AG09309 (cell line): ENCODE results near the gene ITGBL1.

Source experiments
- DNase-seq: peaks from one replicate; pipeline ENCODE4 v3.0.0-alpha.2; 2010; ENCODE audit warnings: low read depth
- H3K4me3 ChIP-seq: 2 replicates; pipeline ENCODE4 v1.5.1; 2011; ENCODE audit warnings: mild to moderate bottlenecking, low read depth, low read length, moderate library complexity; ENCODE audit not compliant: control insufficient read depth
- TF ChIP-seq, protein P1 (sequence below): IDR thresholded peaks from 2 replicates; pipeline ENCODE4 v1.5.1; 2011; ENCODE audit warnings: mild to moderate bottlenecking, low read depth, low read length, inconsistent platforms; ENCODE audit not compliant: insufficient read depth, control insufficient read depth; ENCODE audit errors: missing control alignments

The ITGBL1 gene

DNA sequence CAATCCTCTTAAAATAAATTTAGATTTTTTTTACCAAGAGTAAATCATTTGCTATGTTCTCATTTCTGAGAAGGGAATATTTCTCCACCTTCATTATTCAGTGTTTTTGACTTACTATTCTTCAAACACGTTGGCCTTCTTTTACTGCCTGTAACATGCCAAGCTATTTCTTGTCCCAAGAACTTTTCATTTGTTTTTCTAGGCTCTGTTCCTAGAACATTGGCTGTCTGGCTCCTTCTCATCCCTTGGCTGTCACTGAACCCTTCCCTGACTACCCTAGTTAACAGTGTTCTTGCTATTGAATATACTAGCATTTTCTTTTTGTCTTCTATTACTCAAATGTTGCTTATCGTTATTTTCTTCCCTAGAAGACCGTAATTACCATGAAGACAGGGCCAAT lies 248.1 kb downstream of the ITGBL1 start:
- TF ChIP-seq, protein P1, sequence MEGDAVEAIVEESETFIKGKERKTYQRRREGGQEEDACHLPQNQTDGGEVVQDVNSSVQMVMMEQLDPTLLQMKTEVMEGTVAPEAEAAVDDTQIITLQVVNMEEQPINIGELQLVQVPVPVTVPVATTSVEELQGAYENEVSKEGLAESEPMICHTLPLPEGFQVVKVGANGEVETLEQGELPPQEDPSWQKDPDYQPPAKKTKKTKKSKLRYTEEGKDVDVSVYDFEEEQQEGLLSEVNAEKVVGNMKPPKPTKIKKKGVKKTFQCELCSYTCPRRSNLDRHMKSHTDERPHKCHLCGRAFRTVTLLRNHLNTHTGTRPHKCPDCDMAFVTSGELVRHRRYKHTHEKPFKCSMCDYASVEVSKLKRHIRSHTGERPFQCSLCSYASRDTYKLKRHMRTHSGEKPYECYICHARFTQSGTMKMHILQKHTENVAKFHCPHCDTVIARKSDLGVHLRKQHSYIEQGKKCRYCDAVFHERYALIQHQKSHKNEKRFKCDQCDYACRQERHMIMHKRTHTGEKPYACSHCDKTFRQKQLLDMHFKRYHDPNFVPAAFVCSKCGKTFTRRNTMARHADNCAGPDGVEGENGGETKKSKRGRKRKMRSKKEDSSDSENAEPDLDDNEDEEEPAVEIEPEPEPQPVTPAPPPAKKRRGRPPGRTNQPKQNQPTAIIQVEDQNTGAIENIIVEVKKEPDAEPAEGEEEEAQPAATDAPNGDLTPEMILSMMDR, result no peak
- DNase-seq, result peak; percentile 10
- no peak overlapping the region for H3K4me3 ChIP-seq

DNA sequence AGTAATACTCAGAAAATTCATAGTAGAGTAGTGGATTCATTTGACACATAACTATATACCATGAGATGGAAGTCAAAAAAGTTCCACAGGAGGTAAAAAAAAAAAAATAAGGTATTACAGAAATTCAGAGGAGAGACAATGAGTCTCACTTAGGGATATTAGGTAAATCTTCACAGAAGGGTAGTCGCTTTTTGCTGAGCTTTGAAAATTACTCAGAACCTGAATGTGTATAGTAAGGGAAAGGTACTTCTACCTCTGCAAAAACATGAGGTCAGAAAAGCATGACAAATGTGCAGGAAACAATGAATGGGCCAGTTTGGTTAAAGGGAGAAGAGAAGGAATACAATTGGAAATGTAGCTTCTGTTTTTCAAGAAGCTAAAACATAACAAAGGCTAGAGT lies 250.6 kb downstream of the ITGBL1 start:
- TF ChIP-seq, protein P1, result no peak
- H3K4me3 ChIP-seq, result no peak overlapping the region
- DNase-seq, result no peak

DNA sequence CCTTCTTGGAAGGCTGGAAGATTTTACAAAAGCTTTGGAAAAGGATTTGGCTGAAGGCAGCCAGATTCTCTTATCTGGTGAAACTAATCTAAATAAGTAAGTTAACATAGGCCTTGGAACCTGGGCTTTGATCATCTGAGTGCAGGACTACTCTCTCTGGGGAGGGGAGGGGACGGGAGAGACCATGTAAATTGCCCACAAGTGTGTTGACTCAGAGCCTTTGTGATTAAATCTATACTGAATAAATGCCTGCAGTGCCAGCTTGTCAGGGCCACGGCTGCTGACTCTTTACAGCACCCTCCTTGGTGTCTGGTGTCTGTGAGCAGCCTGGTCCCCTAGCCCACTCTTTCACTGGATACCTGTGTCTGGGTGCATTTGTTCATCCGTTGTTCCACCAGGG lies 251.4 kb downstream of the ITGBL1 start:
- DNase-seq, result no peak
- TF ChIP-seq, protein P1, result no peak
- H3K4me3 ChIP-seq, result no peak overlapping the region

DNA sequence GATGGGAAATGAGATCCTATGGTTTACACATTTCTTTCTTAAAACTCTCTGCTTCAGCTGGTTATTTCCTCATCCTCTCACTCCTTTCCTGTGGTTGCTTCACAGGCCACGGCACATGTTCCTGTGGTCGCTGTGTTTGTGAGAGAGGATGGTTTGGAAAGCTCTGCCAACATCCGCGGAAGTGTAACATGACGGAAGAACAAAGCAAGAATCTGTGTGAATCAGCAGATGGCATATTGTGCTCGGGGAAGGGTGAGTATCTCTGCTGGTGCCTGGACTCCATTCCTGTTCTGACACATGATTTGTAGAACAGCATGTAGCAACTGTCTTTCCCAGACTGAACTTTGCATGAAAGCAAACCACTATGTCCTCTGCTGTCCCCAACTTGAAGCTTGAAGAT lies 254.2 kb downstream of the ITGBL1 start:
- peak; percentile 91 for DNase-seq
- no peak overlapping the region for H3K4me3 ChIP-seq
- TF ChIP-seq, protein P1, result no peak

DNA sequence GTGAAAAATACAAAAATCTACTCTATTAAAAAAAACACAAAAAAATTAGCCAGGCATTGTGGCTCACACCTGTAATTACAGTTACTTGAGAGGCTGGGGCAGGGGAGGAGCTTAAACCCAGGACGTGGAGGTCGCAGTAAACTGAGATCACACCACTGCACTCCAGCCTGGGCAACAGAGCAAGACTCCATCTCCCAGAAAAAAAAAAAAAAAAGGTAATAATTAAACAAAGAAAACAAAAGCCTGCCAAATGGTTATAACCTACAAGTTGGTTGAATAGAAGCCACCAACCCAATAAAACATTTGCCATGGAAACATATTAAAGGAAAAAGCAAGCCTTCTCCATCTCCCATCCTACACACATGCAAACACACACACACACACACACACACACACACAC lies 255.2 kb downstream of the ITGBL1 start:
- DNase-seq, result no peak
- no peak overlapping the region for H3K4me3 ChIP-seq
- TF ChIP-seq, protein P1, result no peak

DNA sequence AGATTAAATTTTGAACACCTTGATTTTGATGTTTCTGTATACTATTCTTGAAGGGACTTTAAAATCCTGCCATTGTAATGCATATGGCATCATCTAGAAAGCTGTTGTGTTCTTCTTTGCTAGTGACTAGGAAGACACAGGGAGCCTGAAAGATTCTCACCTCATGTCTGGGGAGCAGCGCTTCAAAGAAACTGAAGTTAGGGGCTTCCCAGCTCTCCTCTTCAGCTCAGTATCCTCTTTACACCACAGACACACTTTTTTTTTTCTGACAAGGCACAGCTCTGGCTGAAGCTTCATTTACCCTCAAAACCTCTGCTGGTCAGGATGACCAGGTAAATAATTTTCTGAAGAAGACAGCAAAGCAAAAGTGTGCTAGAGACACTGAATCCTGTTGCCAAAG lies 255.6 kb downstream of the ITGBL1 start:
- TF ChIP-seq, protein P1, result no peak
- DNase-seq, result no peak
- H3K4me3 ChIP-seq, result no peak overlapping the region

DNA sequence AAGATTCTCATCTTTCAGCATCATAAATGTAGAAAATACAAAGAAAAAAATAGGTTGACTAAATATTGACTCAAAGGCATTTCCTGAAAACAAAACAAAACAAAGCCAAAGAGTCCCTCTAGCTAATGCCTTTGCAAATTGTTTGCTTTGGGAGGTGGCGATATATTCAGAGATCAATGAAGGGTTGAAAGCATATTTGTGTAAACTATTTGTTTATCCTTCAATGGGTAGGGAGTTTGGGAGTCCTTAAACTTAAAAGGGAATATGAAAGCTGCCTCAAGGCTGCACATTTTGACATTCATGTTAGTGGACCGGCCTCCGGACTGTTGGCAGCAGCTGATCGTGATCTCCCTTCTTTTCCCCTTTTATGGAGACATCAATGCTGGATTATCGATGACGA lies 257.5 kb downstream of the ITGBL1 start:
- TF ChIP-seq, protein P1, result no peak
- DNase-seq, result no peak
- H3K4me3 ChIP-seq, result no peak overlapping the region
